LNCAP (cell line): Measurements from ENCODE around the gene EPSTI1.

Source experiments
- CTCF ChIP-seq: fragments of 450-650 bp; IDR thresholded peaks from 2 replicates; pipeline ENCODE4 v1.5.1; 2017; ENCODE audit warnings: mild to moderate bottlenecking

The EPSTI1 gene

GRCh38 chr13:42874221-42874620 is 117.8 kb downstream of the EPSTI1 start:
- TF ChIP-seq CTCF = no peak

GRCh38 chr13:42873081-42873480 is 119.0 kb downstream of the EPSTI1 start:
- no peak for TF ChIP-seq CTCF

GRCh38 chr13:42867232-42867631 is 124.8 kb downstream of the EPSTI1 start:
- no peak for TF ChIP-seq CTCF

- no peak for TF ChIP-seq CTCF
Measured at GRCh38 chr13:42865768-42866102, 126.3 kb downstream of the EPSTI1 start.

- TF ChIP-seq CTCF = no peak
Measured at GRCh38 chr13:42864952-42865767, 126.9 kb downstream of the EPSTI1 start.

- no peak for TF ChIP-seq CTCF
Measured at GRCh38 chr13:42860485-42860884, 131.6 kb downstream of the EPSTI1 start.

GRCh38 chr13:42859760-42860159 is 132.3 kb downstream of the EPSTI1 start:
- TF ChIP-seq CTCF = no peak

GRCh38 chr13:42855410-42855809 is 136.6 kb downstream of the EPSTI1 start:
- TF ChIP-seq CTCF = no peak
